Caki2 (cell line): ENCODE results near the gene AQP3. TPM values are rescaled to one million over a fixed set of nuclear protein-coding genes. Genes with fewer than 3 reads are reported as not detected.
"Not testable (repeated sequence)": the region's sequence is repeated elsewhere in the genome, so short reads cannot be mapped to it uniquely, and the experiment has no call there.

ENCODE experiments used
- DNase-seq: peaks from one replicate; pipeline ENCODE4 v3.0.0-alpha.2; 2015; ENCODE audit warnings: low read depth
- in situ Hi-C: cut with HindIII; loops from 2 replicates; pipeline ENCODE4 v1.10.0; 2016; ENCODE audit warnings: low sequenced_read_pairs, low pct_unique_long_range_greater_than_20kb, mixed read lengths
- total RNA-seq: library from RNA; depleted of rRNA; stranded (reverse); fragments of >200 nt; shearing (Covaris generic); gene quantifications from 2 replicates; pipeline ENCODE4 v1.2.3, GENCODE V29; 2014; ENCODE audit warnings: low replicate concordance; rRNA removed

AQP3 gene
- total RNA-seq, 1 experiment from 2014 or later = not detected

- in situ Hi-C loops = not testable (repeated sequence)
- peak; percentile 56 for DNase-seq
Measured at GRCh38 chr9:33399047-33399446, 48.3 kb downstream of the AQP3 start.

DNA sequence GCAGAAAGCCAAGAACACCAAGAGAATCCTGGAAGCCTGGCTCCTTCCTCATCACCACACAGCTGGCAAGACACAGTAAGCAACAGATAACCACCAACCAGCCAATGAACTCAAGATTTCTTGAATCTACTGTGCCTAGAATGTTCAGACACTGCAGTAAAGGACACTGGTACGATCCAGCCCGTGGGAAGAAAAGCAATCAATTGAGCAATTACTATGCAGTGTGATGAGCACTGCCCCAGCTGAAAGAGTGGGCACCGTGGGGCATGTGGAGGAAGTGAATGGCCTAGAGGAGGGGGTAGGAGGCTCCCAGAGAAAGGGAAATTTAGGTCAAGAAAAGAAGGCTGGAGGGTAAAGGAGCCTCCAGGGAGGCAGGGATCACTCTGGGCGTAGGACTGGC, 49.6 kb downstream of the AQP3 start:
- in situ Hi-C loops = not testable (repeated sequence)

GRCh38 chr9:33395159-33395879, 52.1 kb downstream of the AQP3 start:
- DNase-seq = peak; percentile 56
- in situ Hi-C loops = not testable (repeated sequence)

More for the DNA sequence above, 49.6 kb downstream of the AQP3 start:
- DNase-seq = not testable (repeated sequence)

DNA sequence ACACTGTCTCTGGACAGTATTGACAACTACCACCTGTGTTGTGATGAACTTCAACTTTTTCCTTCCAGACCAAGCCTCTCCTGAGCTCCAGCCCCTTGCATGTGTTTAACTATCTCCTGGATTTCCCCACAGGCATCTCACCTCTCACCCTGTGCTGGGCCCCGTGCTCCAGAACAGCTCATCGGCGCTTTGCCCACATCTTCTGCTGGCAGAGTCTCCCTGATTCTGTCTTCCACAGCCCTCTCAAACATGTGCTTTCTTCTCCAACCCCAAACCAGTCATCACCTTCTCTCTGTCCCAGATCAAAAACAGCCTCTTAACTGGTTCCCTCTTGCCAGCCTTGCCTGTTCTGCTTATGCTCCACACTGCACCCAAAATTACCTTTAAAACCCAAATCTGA, 53.4 kb downstream of the AQP3 start:
- DNase-seq, in situ Hi-C loops: not testable (repeated sequence)

GRCh38 chr9:33393581-33393980, 53.8 kb downstream of the AQP3 start:
- in situ Hi-C loops = no loop called here

DNA sequence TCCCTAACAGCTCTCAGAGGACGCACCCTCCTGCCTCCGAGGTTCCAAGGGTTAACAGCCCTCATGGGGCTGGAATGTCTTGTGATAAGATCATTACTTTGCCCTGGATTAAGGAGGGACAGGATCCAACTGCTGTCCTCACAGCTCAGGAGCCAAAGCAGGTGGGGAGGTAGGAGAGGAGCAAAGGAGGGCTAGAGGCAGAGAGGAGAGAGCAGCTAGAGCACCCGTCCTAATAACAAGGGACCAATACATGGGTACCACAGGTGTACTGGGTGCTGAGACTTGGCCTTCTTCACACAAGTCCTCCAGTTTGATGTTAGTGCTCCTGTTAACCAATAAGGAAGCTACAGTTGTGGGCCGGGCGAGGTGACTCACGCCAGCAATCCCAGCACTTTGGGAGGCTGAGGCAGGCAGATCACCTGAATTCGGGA, 54.8 kb downstream of the AQP3 start:
- in situ Hi-C loops, DNase-seq: not testable (repeated sequence)

More at GRCh38 chr9:33393581-33393980, 53.8 kb downstream of the AQP3 start:
- DNase-seq = no peak

Other genes starting within 250 kb of the AQP3 start
- not detected in 2 replicates for gene SPINK4, start 207.4 kb downstream of the AQP3 start, total RNA-seq
- 27.7 and 47.2 TPM in 2 replicates for gene BAG1, start 182.9 kb downstream of the AQP3 start, total RNA-seq
- gene CHMP5, start 182.5 kb downstream of the AQP3 start, total RNA-seq = 87.3 and 121 TPM in 2 replicates
- gene NFX1, start 157.1 kb downstream of the AQP3 start, total RNA-seq = 10.8 and 10.9 TPM in 2 replicates
- gene AQP7, start 45.0 kb downstream of the AQP3 start, total RNA-seq = not detected in 2 replicates
- 15.8 and 19.7 TPM in 2 replicates for gene NOL6, start 26.3 kb upstream of the AQP3 start, total RNA-seq
- 0.58 and 3.5 TPM in 2 replicates for gene ANKRD18B, start 76.7 kb upstream of the AQP3 start, total RNA-seq